Activated B cell treated with CpG ODN at 0.5 μM for 24 hours (primary cell): ENCODE measurements around the gene METTL18. TPM values are rescaled to one million over a fixed set of nuclear protein-coding genes. Genes with fewer than 3 reads are reported as not detected.

Experiments used
- ATAC-seq: fragments of 200-7000 bp; cut with Tn5 transposase; one replicate; pipeline ENCODE4 v1.10.0; 2021; ENCODE audit warnings: low read depth, mild to moderate bottlenecking, moderate library complexity
- CTCF ChIA-PET: fragments of 350-600 bp; sonication (Branson Sonifier 250); formaldehyde crosslinking; loops from one replicate; lab custom pipeline; 2021; ENCODE audit warnings: antibody characterized with exemption; lab: Charles Lee
- POLR2A ChIA-PET: fragments of 350-600 bp; sonication (Branson Sonifier 250); formaldehyde crosslinking; loops from one replicate; lab custom pipeline; 2021; ENCODE audit warnings: antibody characterized with exemption; lab: Charles Lee
- DNase-seq: peaks from one replicate; pipeline ENCODE4 v3.0.0; 2022
- H3K27ac Mint-ChIP-seq: one replicate; pipeline ENCODE4 v1.8.0; 2020; ENCODE audit warnings: mixed read lengths
- H3K27me3 Mint-ChIP-seq: one replicate; pipeline ENCODE4 v1.8.0; 2021; ENCODE audit warnings: mixed read lengths
- H3K36me3 Mint-ChIP-seq: one replicate; pipeline ENCODE4 v1.8.0; 2021; ENCODE audit warnings: low read depth, mixed read lengths
- H3K4me1 Mint-ChIP-seq: one replicate; pipeline ENCODE4 v1.8.0; 2021; ENCODE audit warnings: mixed read lengths
- H3K4me3 Mint-ChIP-seq: one replicate; pipeline ENCODE4 v1.8.0; 2020; ENCODE audit warnings: mild to moderate bottlenecking, mixed read lengths
- H3K9me3 Mint-ChIP-seq: one replicate; pipeline ENCODE4 v1.8.0; 2020; ENCODE audit warnings: mixed read lengths
- intact Hi-C: fragments of 100-400 bp; cut with micrococcal nuclease; formaldehyde crosslinking; loops from one replicate; pipeline ENCODE4 v1.15.1; 2024
- total RNA-seq: library from RNA; stranded (reverse); gene quantifications from 2 replicates; pipeline ENCODE4 v1.2.3, GENCODE V29; 2022
- TF ChIP-seq, protein P1 (sequence below): fragments of 200-600 bp; IDR thresholded peaks from one replicate; pipeline ENCODE4 v1.8.0; 2022; ENCODE audit warnings: antibody characterized with exemption, mild to moderate bottlenecking

Gene METTL18
- total RNA-seq, 1 donor from 2014 or later, result 12.0 TPM

GRCh38 chr1:169833179-169833901 is 38.6 kb upstream of the METTL18 start:
- ATAC-seq (no peak), DNase-seq (no peak)
- TF ChIP-seq, protein P1, sequence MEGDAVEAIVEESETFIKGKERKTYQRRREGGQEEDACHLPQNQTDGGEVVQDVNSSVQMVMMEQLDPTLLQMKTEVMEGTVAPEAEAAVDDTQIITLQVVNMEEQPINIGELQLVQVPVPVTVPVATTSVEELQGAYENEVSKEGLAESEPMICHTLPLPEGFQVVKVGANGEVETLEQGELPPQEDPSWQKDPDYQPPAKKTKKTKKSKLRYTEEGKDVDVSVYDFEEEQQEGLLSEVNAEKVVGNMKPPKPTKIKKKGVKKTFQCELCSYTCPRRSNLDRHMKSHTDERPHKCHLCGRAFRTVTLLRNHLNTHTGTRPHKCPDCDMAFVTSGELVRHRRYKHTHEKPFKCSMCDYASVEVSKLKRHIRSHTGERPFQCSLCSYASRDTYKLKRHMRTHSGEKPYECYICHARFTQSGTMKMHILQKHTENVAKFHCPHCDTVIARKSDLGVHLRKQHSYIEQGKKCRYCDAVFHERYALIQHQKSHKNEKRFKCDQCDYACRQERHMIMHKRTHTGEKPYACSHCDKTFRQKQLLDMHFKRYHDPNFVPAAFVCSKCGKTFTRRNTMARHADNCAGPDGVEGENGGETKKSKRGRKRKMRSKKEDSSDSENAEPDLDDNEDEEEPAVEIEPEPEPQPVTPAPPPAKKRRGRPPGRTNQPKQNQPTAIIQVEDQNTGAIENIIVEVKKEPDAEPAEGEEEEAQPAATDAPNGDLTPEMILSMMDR, result no peak
- Mint-ChIP-seq H3K27me3 (no peaks in the 10 kb centered on the region), H3K4me3 (no peak overlapping the region), H3K4me1 (peaks cover 6% of the 10 kb centered on the region), H3K9me3 (no peaks in the 10 kb centered on the region), H3K36me3 (peaks cover 45% of the 10 kb centered on the region), H3K27ac (no peak overlapping the region)
- CTCF ChIA-PET, result no interaction called here
- intact Hi-C loops, result no loop called here
- POLR2A ChIA-PET, result interaction anchor here (0.6 kb wide), 1 partner anchor 38 kb away, joined by 3 read pairs; a partner anchor contains a TSS

DNA sequence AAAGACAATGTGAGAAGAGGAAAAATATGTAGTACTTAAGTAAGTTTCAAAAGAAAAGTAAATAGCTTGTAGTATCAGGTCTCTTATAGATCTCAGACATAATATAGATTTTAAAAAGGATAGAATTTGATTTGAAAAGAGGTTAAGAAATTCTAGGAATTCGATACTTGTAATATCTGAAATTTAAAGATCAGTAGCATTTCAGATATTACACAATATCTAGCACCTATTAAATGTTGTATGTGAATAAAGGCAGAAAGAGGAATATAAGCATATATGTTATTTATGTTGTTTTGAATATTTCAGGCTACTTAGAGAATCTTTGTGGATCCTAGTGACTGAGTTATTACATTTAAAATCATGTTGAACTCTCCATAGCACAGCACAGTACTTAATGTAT is 35.0 kb upstream of the METTL18 start:
- ATAC-seq (no peak), DNase-seq (no peak)
- Mint-ChIP-seq H3K9me3 (no peaks in the 10 kb centered on the region), H3K36me3 (peaks cover 43% of the 10 kb centered on the region), H3K27me3 (no peaks in the 10 kb centered on the region), H3K4me3 (no peak overlapping the region), H3K27ac (no peak overlapping the region), H3K4me1 (no peaks in the 10 kb centered on the region)
- POLR2A ChIA-PET, result no interaction called here
- CTCF ChIA-PET, result no interaction called here
- TF ChIP-seq, protein P1, result no peak
- intact Hi-C loops, result no loop called here

GRCh38 chr1:169824153-169824552 is 29.4 kb upstream of the METTL18 start:
- DNase-seq (no peak), ATAC-seq (no peak)
- Mint-ChIP-seq H3K4me1 (no peaks in the 10 kb centered on the region), H3K36me3 (peaks cover 25% of the 10 kb centered on the region), H3K27ac (no peak overlapping the region), H3K4me3 (no peak overlapping the region), H3K27me3 (no peaks in the 10 kb centered on the region), H3K9me3 (no peaks in the 10 kb centered on the region)
- POLR2A ChIA-PET, result no interaction called here
- TF ChIP-seq, protein P1, result no peak
- intact Hi-C loops, result no loop called here
- CTCF ChIA-PET, result no interaction called here

GRCh38 chr1:169821500-169821899 is 26.8 kb upstream of the METTL18 start:
- DNase-seq (no peak), ATAC-seq (no peak)
- Mint-ChIP-seq H3K27me3 (no peaks in the 10 kb centered on the region), H3K9me3 (no peaks in the 10 kb centered on the region), H3K4me3 (no peak overlapping the region), H3K27ac (no peak overlapping the region), H3K4me1 (no peaks in the 10 kb centered on the region), H3K36me3 (peaks cover 18% of the 10 kb centered on the region)
- ChIA-PET CTCF (no interaction called here), POLR2A (no interaction called here)
- TF ChIP-seq, protein P1, result no peak
- intact Hi-C loops, result no loop called here

DNA sequence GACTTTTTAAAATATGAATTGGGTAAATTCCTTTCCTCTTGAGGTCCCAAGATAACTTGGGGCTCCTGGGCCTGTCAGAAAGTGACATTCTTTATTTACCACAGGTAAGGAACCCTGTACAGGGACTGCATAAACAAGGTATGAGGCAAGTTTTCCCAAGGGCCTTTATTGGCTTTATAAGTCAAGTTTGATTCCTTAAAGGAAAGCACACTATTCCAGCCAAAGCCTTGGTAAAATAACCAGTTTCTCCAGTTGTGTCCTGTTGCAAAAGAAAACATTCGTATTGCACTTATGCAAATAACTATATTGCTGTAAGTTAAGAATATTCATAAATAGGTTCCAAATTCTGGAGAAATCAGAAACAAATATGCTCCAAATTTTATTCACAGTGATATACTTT is 21.9 kb upstream of the METTL18 start:
- TF ChIP-seq, protein P1, result no peak
- H3K4me1 Mint-ChIP-seq, result no peaks in the 10 kb centered on the region
- no peaks in the 10 kb centered on the region for H3K27me3 Mint-ChIP-seq
- peaks cover 6% of the 10 kb centered on the region for H3K36me3 Mint-ChIP-seq
- intact Hi-C loops, result no loop called here
- ChIA-PET CTCF (no interaction called here), POLR2A (no interaction called here)
- no peak overlapping the region for H3K4me3 Mint-ChIP-seq
- no peaks in the 10 kb centered on the region for H3K9me3 Mint-ChIP-seq
- DNase-seq, result no peak
- H3K27ac Mint-ChIP-seq, result no peak overlapping the region
- ATAC-seq, result no peak
